Small intestine (tissue), 7 donors: ENCODE measurements around the gene TOR1A. TPM values are rescaled to one million over a fixed set of nuclear protein-coding genes. Genes with fewer than 3 reads are reported as not detected.

Experiments
- DNase-seq, 2 donors: peaks; one replicate each; pipeline versions ENCODE4 v3.0.0 to v3.0.0-alpha.2; 2013
- FAIRE-seq: peaks from 2 replicates; lab custom pipeline; 2012; peaks lifted over from hg19 to GRCh38; lab: Jason Lieb, UNC
- H3K27ac ChIP-seq, 3 donors: one replicate each; pipeline ENCODE4 v1.5.1; 2013; ENCODE audit warnings: low read length in 2 of 3, mild to moderate bottlenecking in 2 of 3, control low read depth in 1 of 3, inconsistent platforms in 1 of 3, low read depth in 1 of 3, moderate library complexity in 1 of 3
- H3K27me3 ChIP-seq, 3 donors: one replicate each; pipeline ENCODE4 v1.6.1; 2013; ENCODE audit warnings: low read length in 3 of 3, inconsistent platforms in 1 of 3; ENCODE audit not compliant: control insufficient read depth in 3 of 3, insufficient read depth in 3 of 3
- H3K36me3 ChIP-seq, 3 donors: one replicate each; pipeline ENCODE4 v1.6.1; 2013; ENCODE audit warnings: low read length in 3 of 3, inconsistent platforms in 1 of 3, low read depth in 1 of 3, mild to moderate bottlenecking in 1 of 3, moderate library complexity in 1 of 3; ENCODE audit not compliant: control insufficient read depth in 3 of 3, insufficient read depth in 2 of 3
- H3K4me1 ChIP-seq, 3 donors: one replicate each; pipeline ENCODE4 v1.6.1; 2013; ENCODE audit warnings: low read length in 2 of 3, inconsistent platforms in 1 of 3, low read depth in 1 of 3, mild to moderate bottlenecking in 1 of 3, moderate library complexity in 1 of 3; ENCODE audit not compliant: control insufficient read depth in 3 of 3, insufficient read depth in 2 of 3
- H3K4me3 ChIP-seq, 3 donors: one replicate each; pipeline ENCODE4 v1.5.1; 2013; ENCODE audit warnings: low read length in 3 of 3, control low read depth in 1 of 3, inconsistent platforms in 1 of 3, low read depth in 1 of 3, mild to moderate bottlenecking in 1 of 3, moderate library complexity in 1 of 3
- H3K9me3 ChIP-seq, 2 donors: one replicate each; pipeline ENCODE4 v1.6.1; 2013; ENCODE audit warnings: low read depth in 1 of 2, low read length in 1 of 2; ENCODE audit not compliant: control insufficient read depth in 2 of 2, insufficient read depth in 1 of 2
- WGBS, 3 donors: extraction: QIAGEN DNeasy Blood & Tissue Kit; methylation state at CpG; one replicate each; pipeline ENCODE4 v1.1.7; 2013; 5-methylcytosine and 5-hydroxymethylcytosine counted together
- polyA plus RNA-seq, 4 donors: library from polyadenylated mRNA; stranded (reverse) in 3 of 4; unstranded in 1 of 4; fragments of 200-250 nt in 3 of 4; fragments of 120-200 nt in 1 of 4; gene quantifications; one replicate each; pipeline versions ENCODE4 v1.2.1 to v1.2.3, GENCODE V29; 2013
- donor health status: healthy with polysubstance abuse.
- donor health status: control.
- donor health status: control.
- donor health status: Bipolar disorder and iron deficiency.
- donor health status: healthy.

Gene TOR1A
- polyA plus RNA-seq, 4 donors: 16.3 to 31.2 (median 23.1) TPM

GRCh38 chr9:129834489-129835127, 10.7 kb upstream of the TOR1A start:
- Histone ChIP-seq H3K27ac (peak overlapping the region; percentile 65 to 84 (median 83)), H3K27me3 (no peaks in the 10 kb centered on the region), H3K4me1 (peaks cover 0 to 14% (median 4%) of the 10 kb centered on the region in 3 donors), H3K4me3 (peak overlapping the region; percentile 73 to 94 (median 93)), H3K9me3 (no peaks in the 10 kb centered on the region), H3K36me3 (peaks cover 2 to 34% (median 8%) of the 10 kb centered on the region in 3 donors)
- DNase-seq (peak; percentile 37 to 41), FAIRE-seq (no peak)
- WGBS, 3 donors: 1 to 2% (median 1%) methylated on average over 32 of the region's 32 CpGs

DNA sequence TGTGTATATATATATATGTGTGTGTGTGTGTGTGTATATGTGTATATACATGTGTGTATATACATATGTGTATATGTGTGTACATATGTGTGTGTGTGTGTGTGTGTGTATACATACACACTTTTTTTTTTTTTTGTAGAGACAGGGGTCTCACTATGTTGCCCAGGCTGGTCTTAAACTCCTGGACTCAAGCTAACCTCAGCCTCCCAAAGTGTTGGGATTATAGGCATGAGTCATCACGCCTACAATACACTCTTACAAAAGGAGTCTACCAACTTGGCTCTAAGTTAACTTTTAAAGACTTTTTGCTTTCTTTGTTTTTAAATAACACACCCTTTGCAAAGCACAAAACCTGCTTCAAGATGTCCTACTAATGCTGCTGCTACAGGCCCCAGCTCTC, 9.0 kb upstream of the TOR1A start:
- Histone ChIP-seq H3K27me3 (no peaks in the 10 kb centered on the region), H3K36me3 (peaks cover 10 to 47% (median 15%) of the 10 kb centered on the region in 3 donors), H3K4me1 (peaks cover 0 to 10% (median 4%) of the 10 kb centered on the region in 3 donors), H3K9me3 (no peaks in the 10 kb centered on the region), H3K27ac (no peak overlapping the region), H3K4me3 (no peak overlapping the region)
- FAIRE-seq (no peak), DNase-seq (no peak)
- WGBS, 3 donors: 88 to 96% (median 90%) methylated on average over 1 of the region's 1 CpG

DNA sequence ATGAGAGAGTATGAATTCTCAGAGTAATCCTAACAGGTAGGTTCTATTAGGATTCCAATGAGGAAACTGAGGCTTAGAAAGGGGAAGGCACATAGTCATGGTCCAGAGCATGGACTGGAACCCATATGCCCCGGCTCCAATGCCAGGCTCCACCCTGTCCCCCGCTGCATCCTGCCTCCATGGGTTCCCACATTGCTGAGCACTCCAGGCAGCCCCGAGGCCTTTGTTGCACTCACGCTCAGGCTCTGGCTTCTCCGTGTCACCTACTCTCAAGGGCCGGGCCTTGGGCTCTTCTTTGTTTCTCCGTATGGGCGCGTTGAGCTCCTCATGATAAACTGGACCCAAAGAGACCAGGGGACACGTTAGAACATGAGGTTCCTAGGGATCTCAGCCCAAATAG, 5.0 kb upstream of the TOR1A start:
- peaks cover 14 to 50% (median 19%) of the 10 kb centered on the region in 3 donors for H3K36me3 ChIP-seq
- peaks cover 0 to 3% (median 0%) of the 10 kb centered on the region in 3 donors for H3K4me1 ChIP-seq
- FAIRE-seq (no peak), DNase-seq (no peak)
- no peak overlapping the region for H3K4me3 ChIP-seq
- no peaks in the 10 kb centered on the region for H3K9me3 ChIP-seq
- no peaks in the 10 kb centered on the region for H3K27me3 ChIP-seq
- no peak overlapping the region for H3K27ac ChIP-seq
- 93 to 95% (median 95%) methylated on average over 10 of the region's 10 CpGs for WGBS, 3 donors

DNA sequence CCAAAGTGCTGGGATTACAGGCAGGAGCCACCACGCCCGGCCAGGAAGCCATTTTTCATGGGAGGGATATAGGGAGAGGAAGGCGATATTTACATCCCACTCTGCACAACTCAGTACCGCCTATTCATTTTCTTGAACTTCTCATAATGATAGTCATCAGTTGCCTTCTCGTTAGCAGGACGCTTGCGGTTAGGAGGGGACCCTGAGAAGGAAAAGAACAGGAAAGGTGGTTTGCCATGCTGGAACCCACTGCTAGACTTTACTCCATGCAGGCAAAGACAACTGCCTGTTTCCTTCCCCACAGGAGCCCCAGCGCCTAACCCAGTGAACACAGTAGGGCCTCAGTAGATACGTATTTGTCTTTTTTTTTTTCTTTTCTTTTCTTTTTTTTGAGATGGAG, 4.1 kb upstream of the TOR1A start:
- Histone ChIP-seq H3K4me1 (peaks cover 0 to 1% (median 1%) of the 10 kb centered on the region in 3 donors), H3K36me3 (peaks cover 12 to 47% (median 17%) of the 10 kb centered on the region in 3 donors), H3K9me3 (no peaks in the 10 kb centered on the region), H3K27me3 (no peaks in the 10 kb centered on the region), H3K27ac (no peak overlapping the region), H3K4me3 (no peak overlapping the region)
- no peak for FAIRE-seq
- no peak for DNase-seq
- WGBS, 3 donors: 87 to 96% (median 91%) methylated on average over 9 of the region's 9 CpGs

- no peaks in the 10 kb centered on the region for H3K27me3 ChIP-seq
- WGBS, 3 donors: 81 to 91% (median 90%) methylated on average over 1 of the region's 1 CpG
- H3K9me3 ChIP-seq: no peaks in the 10 kb centered on the region
- FAIRE-seq: no peak
- DNase-seq: no peak
- no peak overlapping the region for H3K27ac ChIP-seq
- H3K4me1 ChIP-seq: peaks cover 0 to 8% (median 5%) of the 10 kb centered on the region in 3 donors
- peaks cover 12 to 50% (median 17%) of the 10 kb centered on the region in 3 donors for H3K36me3 ChIP-seq
- no peak overlapping the region for H3K4me3 ChIP-seq
Measured at GRCh38 chr9:129826759-129827158, 2.8 kb upstream of the TOR1A start.

DNA sequence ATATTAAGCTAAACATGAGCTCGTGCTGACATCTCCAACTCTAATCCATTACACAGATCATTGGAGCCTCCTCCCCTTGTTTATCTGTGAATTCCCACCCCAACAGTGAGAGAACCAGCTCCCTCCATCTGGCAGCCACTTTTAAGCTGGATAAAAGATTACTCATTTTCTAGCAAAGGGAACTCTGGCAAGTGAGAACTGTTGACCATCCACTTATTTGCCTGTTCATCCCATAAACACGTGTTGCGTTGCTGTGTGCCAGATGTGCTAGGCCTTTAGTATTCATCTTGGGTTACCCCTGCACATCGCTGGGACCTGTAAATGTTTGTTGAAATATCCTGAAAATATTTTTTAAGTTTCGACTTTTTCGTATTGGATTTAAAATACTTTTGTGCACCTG, 2.4 kb upstream of the TOR1A start:
- DNase-seq (no peak), FAIRE-seq (no peak)
- no peaks in the 10 kb centered on the region for H3K9me3 ChIP-seq
- H3K36me3 ChIP-seq: peaks cover 12 to 50% (median 16%) of the 10 kb centered on the region in 3 donors
- H3K27me3 ChIP-seq: no peaks in the 10 kb centered on the region
- WGBS, 3 donors: 79 to 89% (median 87%) methylated on average over 6 of the region's 6 CpGs
- peaks cover 0 to 8% (median 5%) of the 10 kb centered on the region in 3 donors for H3K4me1 ChIP-seq
- H3K4me3 ChIP-seq: no peak overlapping the region
- no peak overlapping the region for H3K27ac ChIP-seq

DNA sequence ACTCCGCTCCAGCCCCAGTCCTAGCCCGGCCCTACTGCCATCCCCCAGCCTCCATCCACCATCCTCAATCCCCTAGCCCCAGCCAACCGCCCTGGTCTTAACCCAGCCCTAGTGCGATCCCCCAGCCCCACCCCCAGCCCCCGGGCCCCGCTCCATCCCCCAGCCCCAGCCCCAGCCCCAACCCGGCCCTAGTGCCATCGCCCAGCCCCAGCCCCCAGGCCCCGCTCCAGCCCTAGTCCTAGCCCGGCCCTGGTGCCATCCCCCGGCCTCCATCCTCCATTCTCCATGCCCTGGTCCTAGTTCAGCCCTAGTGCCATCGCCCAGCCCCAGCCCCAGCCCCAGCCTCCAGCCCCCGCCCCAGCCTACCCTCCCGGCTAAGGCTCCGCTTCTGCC, 398 bp downstream of the TOR1A start:
- Histone ChIP-seq H3K27ac (peak overlapping the region in 2 of 3 donors; percentile 28 to 63), H3K9me3 (no peaks in the 10 kb centered on the region), H3K4me1 (peaks cover 0 to 8% (median 5%) of the 10 kb centered on the region in 3 donors), H3K4me3 (peak overlapping the region; percentile 65 to 93 (median 83)), H3K36me3 (peaks cover 10 to 50% (median 11%) of the 10 kb centered on the region in 3 donors), H3K27me3 (no peaks in the 10 kb centered on the region)
- 1 to 2% (median 1%) methylated on average over 12 to 15 of the region's 15 CpGs for WGBS, 3 donors
- FAIRE-seq: no peak
- no peak for DNase-seq

GRCh38 chr9:129822898-129823541, 916 bp downstream of the TOR1A start:
- Histone ChIP-seq H3K36me3 (peaks cover 11 to 51% (median 13%) of the 10 kb centered on the region in 3 donors), H3K4me1 (peaks cover 0 to 8% (median 5%) of the 10 kb centered on the region in 3 donors), H3K27ac (peak overlapping the region in 1 of 3 donors; percentile 32), H3K9me3 (no peaks in the 10 kb centered on the region), H3K27me3 (no peaks in the 10 kb centered on the region), H3K4me3 (peak overlapping the region; percentile 65 to 93 (median 83))
- DNase-seq: peak; percentile 15 to 33
- 18 to 19% (median 19%) methylated on average over 24 to 26 of the region's 26 CpGs for WGBS, 3 donors
- no peak for FAIRE-seq
